Measurements from ENCODE around the gene SARS2.

- TF ChIP-seq TCF7 (CRISPR knock-in tag; IDR thresholded peaks at IDR 0.05; ENCODE audit: low read depth) (no peak), CTCF (IDR thresholded peaks at IDR 0.05) (no peak), ETV6 (CRISPR knock-in tag; IDR thresholded peaks at IDR 0.05) (no peak), E2F4 (CRISPR knock-in tag; IDR thresholded peaks at IDR 0.05; ENCODE audit: borderline replicate concordance, low read depth) (no peak), MXD4 (CRISPR knock-in tag; IDR thresholded peaks at IDR 0.05; ENCODE audit: borderline replicate concordance) (no peak), MAX (CRISPR knock-in tag; IDR thresholded peaks at IDR 0.05) (no peak), ATF3 (CRISPR knock-in tag; conservative IDR thresholded peaks at IDR 0.05) (no peak), SMAD3 (CRISPR knock-in tag; IDR thresholded peaks at IDR 0.05; ENCODE audit: borderline replicate concordance) (no peak)
Observed at GRCh38 chr19:38910488-38910887, 20.1 kb downstream of the SARS2 start.

Data from WTC11 (cell line).